ENCODE data around the gene RPIA. TPM values are rescaled to one million over a fixed set of nuclear protein-coding genes. Genes with fewer than 3 reads are reported as not detected.
"Not testable (repeated sequence)": the region's sequence is repeated elsewhere in the genome, so short reads cannot be mapped to it uniquely, and the experiment has no call there.

Gene RPIA
- polyA plus RNA-seq, 1 experiment, result 10.9 TPM

GRCh38 chr2:88764141-88764849 lies 72.8 kb downstream of the RPIA start:
- CTCF ChIA-PET, result no interaction called here
- no peak for TF ChIP-seq CTCF (IDR thresholded peaks at IDR 0.05; ENCODE audit: low read depth, low read length)
- POLR2A ChIA-PET, result no interaction called here

GRCh38 chr2:88764850-88765153 lies 73.3 kb downstream of the RPIA start:
- no peak for DNase-seq (ENCODE audit: low read depth, low spot score)
- Histone ChIP-seq H3K27ac (ENCODE audit: low read depth, low read length) (no peak overlapping the region), H3K4me3 (ENCODE audit: low read depth, low read length) (no peak overlapping the region), H3K27me3 (ENCODE audit: control insufficient read depth, insufficient read depth, low read length) (peaks cover 9% of the 10 kb centered on the region), H3K9me3 (ENCODE audit: control insufficient read depth, insufficient read depth, low read length) (peaks cover 4% of the 10 kb centered on the region; the same call in 1 of the 2 replicates)
- TF ChIP-seq CTCF (IDR thresholded peaks at IDR 0.05; ENCODE audit: low read depth, low read length), result no peak
- POLR2A ChIA-PET, result no interaction called here
- CTCF ChIA-PET, result no interaction called here

More at GRCh38 chr2:88764141-88764849, 72.8 kb downstream of the RPIA start:
- DNase-seq (ENCODE audit: low read depth, low spot score), result no peak
- H3K27me3 ChIP-seq (ENCODE audit: control insufficient read depth, insufficient read depth, low read length), result peaks cover 9% of the 10 kb centered on the region
- peaks cover 4% of the 10 kb centered on the region; the same call in 1 of the 2 replicates for H3K9me3 ChIP-seq (ENCODE audit: control insufficient read depth, insufficient read depth, low read length)
- H3K27ac ChIP-seq (ENCODE audit: low read depth, low read length), result no peak overlapping the region
- H3K4me3 ChIP-seq (ENCODE audit: low read depth, low read length), result no peak overlapping the region

- H3K4me3 ChIP-seq (ENCODE audit: low read depth, low read length), result peak overlapping the region; percentile 31; the same call in 1 of the 2 replicates
- no peak overlapping the region for H3K27ac ChIP-seq (ENCODE audit: low read depth, low read length)
- POLR2A ChIA-PET, result no interaction called here
- H3K9me3 ChIP-seq (ENCODE audit: control insufficient read depth, insufficient read depth, low read length), result peaks cover 4% of the 10 kb centered on the region; the same call in 1 of the 2 replicates
- H3K27me3 ChIP-seq (ENCODE audit: control insufficient read depth, insufficient read depth, low read length), result peaks cover 9% of the 10 kb centered on the region
- no peak for DNase-seq (ENCODE audit: low read depth, low spot score)
- TF ChIP-seq CTCF (IDR thresholded peaks at IDR 0.05; ENCODE audit: low read depth, low read length), result no peak
- CTCF ChIA-PET, result no interaction called here
Observed at GRCh38 chr2:88765154-88765888, 73.8 kb downstream of the RPIA start.

- H3K9me3 ChIP-seq (ENCODE audit: control insufficient read depth, insufficient read depth, low read length); DNase-seq (ENCODE audit: low read depth, low spot score); CTCF ChIA-PET; H3K27me3 ChIP-seq (ENCODE audit: control insufficient read depth, insufficient read depth, low read length); H3K27ac ChIP-seq (ENCODE audit: low read depth, low read length); POLR2A ChIA-PET: not testable (repeated sequence)
- H3K4me3 ChIP-seq (ENCODE audit: low read depth, low read length), result peak overlapping the region; percentile 31; the same call in 1 of the 2 replicates
Observed at GRCh38 chr2:88765889-88766481, 74.5 kb downstream of the RPIA start.

GRCh38 chr2:88770016-88770415 lies 78.5 kb downstream of the RPIA start:
- no peak overlapping the region for H3K27ac ChIP-seq (ENCODE audit: low read depth, low read length)
- POLR2A ChIA-PET, result no interaction called here
- H3K4me3 ChIP-seq (ENCODE audit: low read depth, low read length), result no peak overlapping the region
- CTCF ChIA-PET, result interaction anchor here (1.0 kb wide), 1 partner anchor 30 kb away, joined by 5 read pairs; no protein-coding TSS in a partner anchor
- H3K27me3 ChIP-seq (ENCODE audit: control insufficient read depth, insufficient read depth, low read length), result peaks cover 7% of the 10 kb centered on the region
- TF ChIP-seq CTCF (IDR thresholded peaks at IDR 0.05; ENCODE audit: low read depth, low read length), result no peak
- H3K9me3 ChIP-seq (ENCODE audit: control insufficient read depth, insufficient read depth, low read length), result no peaks in the 10 kb centered on the region; the same call in 1 of the 2 replicates
- no peak for DNase-seq (ENCODE audit: low read depth, low spot score)

- H3K27me3 ChIP-seq (ENCODE audit: control insufficient read depth, insufficient read depth, low read length); POLR2A ChIA-PET; CTCF ChIA-PET; H3K9me3 ChIP-seq (ENCODE audit: control insufficient read depth, insufficient read depth, low read length); DNase-seq (ENCODE audit: low read depth, low spot score); H3K27ac ChIP-seq (ENCODE audit: low read depth, low read length); H3K4me3 ChIP-seq (ENCODE audit: low read depth, low read length): not testable (repeated sequence)
Observed at GRCh38 chr2:88773233-88774028, 82.0 kb downstream of the RPIA start.

- H3K27ac ChIP-seq (ENCODE audit: low read depth, low read length); H3K27me3 ChIP-seq (ENCODE audit: control insufficient read depth, insufficient read depth, low read length); H3K9me3 ChIP-seq (ENCODE audit: control insufficient read depth, insufficient read depth, low read length); DNase-seq (ENCODE audit: low read depth, low spot score); CTCF ChIA-PET; POLR2A ChIA-PET; H3K4me3 ChIP-seq (ENCODE audit: low read depth, low read length): not testable (repeated sequence)
Observed at GRCh38 chr2:88789213-88789612, 97.7 kb downstream of the RPIA start.

Data from AG04450 (cell line).